HCT116 (cell line): Measurements from ENCODE around the gene ZNF584. TPM values are rescaled to one million over a fixed set of nuclear protein-coding genes. Genes with fewer than 3 reads are reported as not detected.

Experiments
- ATAC-seq: fragments of 200-7000 bp; cut with Tn5 transposase; 2 replicates; pipeline ENCODE4 v1.9.1; 2020; ENCODE audit warnings: mild to moderate bottlenecking, moderate library complexity
- BruUV-seq: library from RNA; stranded (reverse); fragments of 400-500 nt; replicated peaks from 2 replicates; lab custom pipeline; 2021; lab: Mats Ljungman, UMichigan
- CTCF ChIA-PET: fragments of 300-600 bp; sonication (Branson Sonifier 250); formaldehyde crosslinking; loops from one replicate; lab custom pipeline; 2021; ENCODE audit warnings: antibody characterized with exemption; lab: Charles Lee
- POLR2A ChIA-PET: fragments of 300-600, 350-600 bp; sonication (Branson Sonifier 250); formaldehyde crosslinking; loops from one replicate; lab custom pipeline; 2021; ENCODE audit warnings: antibody characterized with exemption; lab: Charles Lee
- RAD21 ChIA-PET, 2 experiments: fragments of 300-600 bp; sonication (Branson Sonifier 250); formaldehyde crosslinking; loops; one replicate each; lab custom pipeline; 2023; ENCODE audit warnings: low total read pairs in 2 of 2; ENCODE audit not compliant: uncharacterized antibody in 2 of 2, unreplicated experiment in 2 of 2, low non-redundant PET in 1 of 2; lab: Charles Lee
- DNase-seq: peaks from one replicate; pipeline ENCODE4 v3.0.0-alpha.2; 2010; ENCODE audit warnings: low read depth, low spot score
- H2AFZ ChIP-seq: fragments of 200-600 bp; shearing (Covaris generic), sonication (generic); 2 replicates; pipeline ENCODE4 v1.6.1; 2017; ENCODE audit warnings: low read depth, mixed run types, mixed read lengths, antibody characterized with exemption, low read length; ENCODE audit not compliant: poor library complexity, severe bottlenecking
- H3K27ac ChIP-seq: 2 replicates; pipeline ENCODE4 v1.5.1; 2012; ENCODE audit warnings: low read depth, low read length
- H3K27me3 ChIP-seq: fragments of 200-600 bp; sonication (generic); 2 replicates; pipeline ENCODE4 v1.6.1; 2016; ENCODE audit warnings: mixed run types, low read length, mixed read lengths; ENCODE audit not compliant: insufficient read depth
- H3K36me3 ChIP-seq, 2 experiments: fragments of 200-500 bp in 1 of 2; fragments of 200-600 bp in 1 of 2; sonication (Bioruptor generic) in 1 of 2; sonication (generic) in 1 of 2; 2 replicates each; pipeline versions ENCODE4 v1.5.1 to v1.6.1; 2014 to 2016; ENCODE audit warnings: low read length in 2 of 2, inconsistent platforms in 1 of 2, mixed read lengths in 1 of 2, mixed run types in 1 of 2; ENCODE audit not compliant: insufficient read depth in 2 of 2, control insufficient read depth in 1 of 2
- H3K4me1 ChIP-seq, 2 experiments: fragments of 200-600 bp in 1 of 2; sonication (generic) in 1 of 2; 2 replicates each; pipeline versions ENCODE4 v1.5.1 to v1.6.1; 2012 to 2017; ENCODE audit warnings: low read length in 2 of 2, inconsistent platforms in 1 of 2, mild to moderate bottlenecking in 1 of 2, mixed read lengths in 1 of 2, mixed run types in 1 of 2, moderate library complexity in 1 of 2; ENCODE audit not compliant: insufficient read depth in 2 of 2, control insufficient read depth in 1 of 2
- H3K4me2 ChIP-seq: fragments of 200-600 bp; sonication (generic); 2 replicates; pipeline ENCODE4 v1.6.1; 2017; ENCODE audit warnings: mixed run types, low read length, mixed read lengths
- H3K4me3 ChIP-seq, 2 experiments: fragments of 200-600 bp in 1 of 2; sonication (generic) in 1 of 2; replicated peaks in 1 of 2; 2 replicates each; pipeline ENCODE4 v1.5.1; 2011 to 2016; ENCODE audit warnings: low read length in 2 of 2, control low read depth in 1 of 2, low read depth in 1 of 2, mild to moderate bottlenecking in 1 of 2, mixed read lengths in 1 of 2, mixed run types in 1 of 2
- H3K79me2 ChIP-seq: fragments of 200-600 bp; sonication (generic); 2 replicates; pipeline ENCODE4 v1.6.1; 2017; ENCODE audit warnings: mild to moderate bottlenecking, mixed run types, low read length, moderate library complexity, mixed read lengths; ENCODE audit not compliant: insufficient read depth
- H3K9ac ChIP-seq: fragments of 200-600 bp; sonication (generic); 2 replicates; pipeline ENCODE4 v1.6.1; 2016; ENCODE audit warnings: low read length, mixed read lengths
- H3K9me2 ChIP-seq: fragments of 200-600 bp; sonication (generic), shearing (Covaris generic); 2 replicates; pipeline ENCODE4 v1.6.1; 2017; ENCODE audit warnings: mixed run types, mild to moderate bottlenecking, moderate library complexity; ENCODE audit not compliant: insufficient read depth
- H3K9me3 ChIP-seq, 2 experiments: fragments of 200-500 bp in 1 of 2; fragments of 200-600 bp in 1 of 2; sonication (Bioruptor generic) in 1 of 2; sonication (generic) in 1 of 2; 2 replicates each; pipeline ENCODE4 v1.6.1; 2014 to 2017; ENCODE audit warnings: low read length in 2 of 2, mixed read lengths in 2 of 2, inconsistent platforms in 1 of 2, low read depth in 1 of 2, mild to moderate bottlenecking in 1 of 2, mixed run types in 1 of 2, moderate library complexity in 1 of 2; ENCODE audit not compliant: control insufficient read depth in 1 of 2, insufficient read depth in 1 of 2
- H4K20me1 ChIP-seq: fragments of 200-600 bp; sonication (generic), shearing (Covaris generic); 2 replicates; pipeline ENCODE4 v1.6.1; 2017; ENCODE audit warnings: mixed run types, mild to moderate bottlenecking, moderate library complexity; ENCODE audit not compliant: insufficient read depth
- CEBPB ChIP-seq: IDR thresholded peaks from 2 replicates; pipeline ENCODE4 v1.6.1; 2012; ENCODE audit warnings: low read depth
- EGR1 ChIP-seq: IDR thresholded peaks from 2 replicates; pipeline ENCODE4 v1.6.1; 2012; ENCODE audit warnings: low read depth
- ELF1 ChIP-seq: IDR thresholded peaks from 2 replicates; pipeline ENCODE4 v1.6.1; 2012; ENCODE audit warnings: low read depth, borderline replicate concordance
- EZH2 ChIP-seq: fragments of 200-600 bp; sonication (generic); IDR thresholded peaks from 2 replicates; pipeline ENCODE4 v1.6.1; 2017; ENCODE audit warnings: antibody characterized with exemption, mixed run types
- EZH2phosphoT487 ChIP-seq: fragments of 200-600 bp; IDR thresholded peaks from 2 replicates; pipeline ENCODE4 v1.6.1; 2018; ENCODE audit warnings: antibody characterized with exemption, borderline replicate concordance
- JUND ChIP-seq: IDR thresholded peaks from 2 replicates; pipeline ENCODE4 v1.6.1; 2012
- SIN3A ChIP-seq: IDR thresholded peaks from 2 replicates; pipeline ENCODE4 v1.6.1; 2012; ENCODE audit warnings: low read depth
- SP1 ChIP-seq: IDR thresholded peaks from 2 replicates; pipeline ENCODE4 v1.6.1; 2012; ENCODE audit warnings: low read depth
- SRF ChIP-seq: IDR thresholded peaks from 2 replicates; pipeline ENCODE4 v1.6.1; 2012; ENCODE audit warnings: low read depth
- ZNF274 ChIP-seq: fragments of 200-500 bp; sonication (Bioruptor generic); IDR thresholded peaks from 2 replicates; pipeline ENCODE4 v1.6.1; 2014; ENCODE audit warnings: mild to moderate bottlenecking, low read depth, low read length, inconsistent platforms
- intact Hi-C: fragments of 100-400 bp; cut with micrococcal nuclease; formaldehyde crosslinking; loops from 2 replicates; pipeline ENCODE4 v1.10.0; 2022
- total RNA-seq: library from RNA; stranded (reverse); gene quantifications from one replicate; pipeline ENCODE4 v1.2.1, GENCODE V29; 2021; ENCODE audit not compliant: unreplicated experiment
- TF ChIP-seq, protein P1 (sequence below): IDR thresholded peaks from 2 replicates; pipeline ENCODE4 v1.6.1; 2012; ENCODE audit warnings: low read depth
- TF ChIP-seq, protein P2 (sequence below): IDR thresholded peaks from 2 replicates; pipeline ENCODE4 v1.6.1; 2012
- TF ChIP-seq, protein P3 (sequence below): IDR thresholded peaks from 2 replicates; pipeline ENCODE4 v1.6.1; 2011; ENCODE audit warnings: mild to moderate bottlenecking, low read length, moderate library complexity; ENCODE audit not compliant: insufficient replicate concordance; ENCODE audit errors: extremely low read depth
- TF ChIP-seq, protein P4 (sequence below), 3 experiments: fragments of 200-600 bp in 1 of 3; sonication (generic) in 1 of 3; IDR thresholded peaks in 2 of 3; conservative IDR thresholded peaks in 1 of 3; 2 replicates each; pipeline ENCODE4 v1.5.1; 2012 to 2017; ENCODE audit warnings: low read depth in 2 of 3, low read length in 2 of 3, antibody characterized with exemption in 1 of 3, borderline replicate concordance in 1 of 3, control low read depth in 1 of 3, mild to moderate bottlenecking in 1 of 3, mixed read lengths in 1 of 3, mixed run types in 1 of 3, moderate library complexity in 1 of 3; ENCODE audit not compliant: insufficient read depth in 1 of 3

The ZNF584 gene
- total RNA-seq, 1 experiment from 2014 or later: 25.8 TPM

DNA sequence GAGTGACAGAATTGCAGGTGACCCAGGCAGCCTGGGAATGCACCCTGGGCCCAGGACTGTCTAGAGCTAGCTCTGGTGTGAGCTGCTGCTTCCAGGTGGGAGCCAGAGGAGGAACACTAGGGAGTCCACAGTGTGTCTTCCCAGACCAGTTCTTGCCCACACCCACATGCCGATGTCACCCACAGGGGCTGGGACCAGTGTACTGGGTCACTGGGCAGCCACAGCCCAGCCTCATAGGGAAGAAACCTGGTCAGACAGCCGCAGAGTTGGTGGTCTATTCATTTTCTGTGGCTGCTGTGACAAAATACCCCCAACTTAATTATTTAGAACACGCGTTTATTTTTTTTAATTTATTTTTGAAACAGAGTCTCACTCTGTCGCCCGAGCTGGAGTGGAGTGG is 9.9 kb upstream of the ZNF584 start (continued):
- TF ChIP-seq, protein P1, sequence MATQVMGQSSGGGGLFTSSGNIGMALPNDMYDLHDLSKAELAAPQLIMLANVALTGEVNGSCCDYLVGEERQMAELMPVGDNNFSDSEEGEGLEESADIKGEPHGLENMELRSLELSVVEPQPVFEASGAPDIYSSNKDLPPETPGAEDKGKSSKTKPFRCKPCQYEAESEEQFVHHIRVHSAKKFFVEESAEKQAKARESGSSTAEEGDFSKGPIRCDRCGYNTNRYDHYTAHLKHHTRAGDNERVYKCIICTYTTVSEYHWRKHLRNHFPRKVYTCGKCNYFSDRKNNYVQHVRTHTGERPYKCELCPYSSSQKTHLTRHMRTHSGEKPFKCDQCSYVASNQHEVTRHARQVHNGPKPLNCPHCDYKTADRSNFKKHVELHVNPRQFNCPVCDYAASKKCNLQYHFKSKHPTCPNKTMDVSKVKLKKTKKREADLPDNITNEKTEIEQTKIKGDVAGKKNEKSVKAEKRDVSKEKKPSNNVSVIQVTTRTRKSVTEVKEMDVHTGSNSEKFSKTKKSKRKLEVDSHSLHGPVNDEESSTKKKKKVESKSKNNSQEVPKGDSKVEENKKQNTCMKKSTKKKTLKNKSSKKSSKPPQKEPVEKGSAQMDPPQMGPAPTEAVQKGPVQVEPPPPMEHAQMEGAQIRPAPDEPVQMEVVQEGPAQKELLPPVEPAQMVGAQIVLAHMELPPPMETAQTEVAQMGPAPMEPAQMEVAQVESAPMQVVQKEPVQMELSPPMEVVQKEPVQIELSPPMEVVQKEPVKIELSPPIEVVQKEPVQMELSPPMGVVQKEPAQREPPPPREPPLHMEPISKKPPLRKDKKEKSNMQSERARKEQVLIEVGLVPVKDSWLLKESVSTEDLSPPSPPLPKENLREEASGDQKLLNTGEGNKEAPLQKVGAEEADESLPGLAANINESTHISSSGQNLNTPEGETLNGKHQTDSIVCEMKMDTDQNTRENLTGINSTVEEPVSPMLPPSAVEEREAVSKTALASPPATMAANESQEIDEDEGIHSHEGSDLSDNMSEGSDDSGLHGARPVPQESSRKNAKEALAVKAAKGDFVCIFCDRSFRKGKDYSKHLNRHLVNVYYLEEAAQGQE: no peak

DNA sequence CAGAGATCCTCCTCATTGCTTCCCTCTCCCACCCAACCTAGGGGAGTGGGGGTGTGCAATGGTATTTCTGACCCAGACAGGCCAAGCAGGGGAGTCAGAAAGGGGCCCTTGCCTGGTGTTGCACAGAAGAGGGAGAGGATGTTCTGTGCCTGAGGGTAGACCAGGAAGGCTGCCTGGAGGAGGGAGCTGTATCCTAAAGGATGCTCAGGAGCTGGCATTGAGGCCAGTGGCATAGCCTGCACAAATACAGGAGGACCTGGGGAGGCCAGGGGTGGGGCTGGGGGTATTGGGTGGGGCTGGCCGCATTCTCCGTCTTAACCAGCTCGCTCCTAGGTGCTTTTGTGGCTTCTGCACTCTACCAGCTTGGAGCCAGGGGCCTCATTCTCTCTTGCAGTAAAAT is 8.5 kb upstream of the ZNF584 start:
- POLR2A ChIA-PET: no interaction called here
- Histone ChIP-seq H3K4me3 (no peak overlapping the region), H3K4me1 (peaks cover 20 to 32% of the 10 kb centered on the region in 2 experiments), H3K9me2 (no peaks in the 10 kb centered on the region), H3K27me3 (no peaks in the 10 kb centered on the region), H3K27ac (no peak overlapping the region), H3K79me2 (peaks cover 15% of the 10 kb centered on the region), H3K9ac (no peak overlapping the region), H3K4me2 (no peak overlapping the region), H2AFZ (no peak overlapping the region), H4K20me1 (no peaks in the 10 kb centered on the region; the same call in 1 of the 2 replicates), H3K36me3 (peaks cover 0 to 4% of the 10 kb centered on the region in 2 experiments; a peak in 1 of 4 replicates), H3K9me3 (no peaks in the 10 kb centered on the region)
- no peak for DNase-seq
- ATAC-seq: no peak
- RAD21 ChIA-PET: no interaction called here
- CTCF ChIA-PET: no interaction called here
- no TSS peak for BruUV-seq
- intact Hi-C loops: no loop called here
- no peak for TF ChIP-seq EZH2phosphoT487
- no peak for TF ChIP-seq SIN3A
- no peak for TF ChIP-seq SRF
- no peak for TF ChIP-seq EZH2
- TF ChIP-seq, protein P1: no peak
- no peak for TF ChIP-seq EGR1
- TF ChIP-seq ELF1: no peak
- no peak for TF ChIP-seq ZNF274
- TF ChIP-seq, protein P2, sequence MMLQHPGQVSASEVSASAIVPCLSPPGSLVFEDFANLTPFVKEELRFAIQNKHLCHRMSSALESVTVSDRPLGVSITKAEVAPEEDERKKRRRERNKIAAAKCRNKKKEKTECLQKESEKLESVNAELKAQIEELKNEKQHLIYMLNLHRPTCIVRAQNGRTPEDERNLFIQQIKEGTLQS: no peak
- TF ChIP-seq SP1: no peak
- TF ChIP-seq, protein P3, sequence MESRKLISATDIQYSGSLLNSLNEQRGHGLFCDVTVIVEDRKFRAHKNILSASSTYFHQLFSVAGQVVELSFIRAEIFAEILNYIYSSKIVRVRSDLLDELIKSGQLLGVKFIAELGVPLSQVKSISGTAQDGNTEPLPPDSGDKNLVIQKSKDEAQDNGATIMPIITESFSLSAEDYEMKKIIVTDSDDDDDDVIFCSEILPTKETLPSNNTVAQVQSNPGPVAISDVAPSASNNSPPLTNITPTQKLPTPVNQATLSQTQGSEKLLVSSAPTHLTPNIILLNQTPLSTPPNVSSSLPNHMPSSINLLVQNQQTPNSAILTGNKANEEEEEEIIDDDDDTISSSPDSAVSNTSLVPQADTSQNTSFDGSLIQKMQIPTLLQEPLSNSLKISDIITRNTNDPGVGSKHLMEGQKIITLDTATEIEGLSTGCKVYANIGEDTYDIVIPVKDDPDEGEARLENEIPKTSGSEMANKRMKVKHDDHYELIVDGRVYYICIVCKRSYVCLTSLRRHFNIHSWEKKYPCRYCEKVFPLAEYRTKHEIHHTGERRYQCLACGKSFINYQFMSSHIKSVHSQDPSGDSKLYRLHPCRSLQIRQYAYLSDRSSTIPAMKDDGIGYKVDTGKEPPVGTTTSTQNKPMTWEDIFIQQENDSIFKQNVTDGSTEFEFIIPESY: no peak
- no peak for TF ChIP-seq CEBPB
- TF ChIP-seq, protein P4, sequence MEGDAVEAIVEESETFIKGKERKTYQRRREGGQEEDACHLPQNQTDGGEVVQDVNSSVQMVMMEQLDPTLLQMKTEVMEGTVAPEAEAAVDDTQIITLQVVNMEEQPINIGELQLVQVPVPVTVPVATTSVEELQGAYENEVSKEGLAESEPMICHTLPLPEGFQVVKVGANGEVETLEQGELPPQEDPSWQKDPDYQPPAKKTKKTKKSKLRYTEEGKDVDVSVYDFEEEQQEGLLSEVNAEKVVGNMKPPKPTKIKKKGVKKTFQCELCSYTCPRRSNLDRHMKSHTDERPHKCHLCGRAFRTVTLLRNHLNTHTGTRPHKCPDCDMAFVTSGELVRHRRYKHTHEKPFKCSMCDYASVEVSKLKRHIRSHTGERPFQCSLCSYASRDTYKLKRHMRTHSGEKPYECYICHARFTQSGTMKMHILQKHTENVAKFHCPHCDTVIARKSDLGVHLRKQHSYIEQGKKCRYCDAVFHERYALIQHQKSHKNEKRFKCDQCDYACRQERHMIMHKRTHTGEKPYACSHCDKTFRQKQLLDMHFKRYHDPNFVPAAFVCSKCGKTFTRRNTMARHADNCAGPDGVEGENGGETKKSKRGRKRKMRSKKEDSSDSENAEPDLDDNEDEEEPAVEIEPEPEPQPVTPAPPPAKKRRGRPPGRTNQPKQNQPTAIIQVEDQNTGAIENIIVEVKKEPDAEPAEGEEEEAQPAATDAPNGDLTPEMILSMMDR (IDR thresholded peaks at IDR 0.05 in 2 of 3, conservative IDR thresholded peaks at IDR 0.05 in 1 of 3; ENCODE audit: borderline replicate concordance in 1 of 3, insufficient read depth in 1 of 3, low read depth in 2 of 3, low read length in 2 of 3): no peak
- no peak for TF ChIP-seq JUND
